Umbilical cord (tissue), 2 donors: ENCODE data around the gene C13orf42. TPM values are rescaled to one million over a fixed set of nuclear protein-coding genes. Genes with fewer than 3 reads are reported as not detected.

Experiments used
- DNase-seq: peaks from one replicate; pipeline ENCODE4 v3.0.0-alpha.2; 2015; ENCODE audit warnings: low spot score
- total RNA-seq: library from RNA; depleted of rRNA; stranded (reverse); fragments of >200 nt; gene quantifications from one replicate; pipeline ENCODE4 v1.2.3, GENCODE V29; 2014; ENCODE audit warnings: low replicate concordance; ENCODE audit not compliant: insufficient read depth

C13orf42 gene
- total RNA-seq, 1 donor from 2014 or later = 0.48 TPM

DNA sequence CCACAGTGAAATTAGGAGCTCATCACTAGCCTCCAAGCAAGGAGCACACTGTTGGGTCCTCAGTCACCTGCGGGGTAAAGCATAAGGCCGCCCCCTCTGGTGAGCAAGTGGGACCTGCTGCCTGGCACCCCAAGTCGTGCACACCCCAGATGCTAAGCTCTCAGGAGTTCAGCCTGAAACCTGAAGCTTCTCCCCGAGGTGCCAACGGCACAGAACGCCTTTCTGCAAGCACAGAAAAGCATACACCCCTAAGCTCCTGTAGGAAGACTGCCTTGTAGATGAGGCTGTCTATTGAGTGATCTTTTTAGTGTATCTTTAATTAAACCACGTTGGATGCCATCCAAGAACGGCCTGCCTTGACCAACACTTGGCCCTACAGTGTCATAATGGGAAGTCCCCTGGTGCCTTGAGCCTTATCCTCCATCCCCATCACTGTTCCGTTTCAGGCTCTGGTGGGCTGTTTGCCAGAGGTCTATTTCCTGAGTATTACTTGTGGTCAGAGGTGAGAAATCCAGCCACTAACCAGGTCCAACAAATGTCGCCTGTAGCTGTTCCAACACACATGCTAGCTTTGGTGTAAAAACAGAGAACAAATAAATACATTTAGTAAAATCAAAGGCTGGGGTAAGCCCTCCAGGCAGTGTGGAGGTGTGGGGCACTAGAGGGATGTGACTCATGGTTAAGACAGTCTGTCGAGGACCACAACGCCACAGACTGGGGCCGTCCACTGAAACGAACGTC lies 44.8 kb downstream of the C13orf42 start:
- no peak for DNase-seq

- no peak for DNase-seq
These were observed 45.5 kb downstream of the C13orf42 start for GRCh38 chr13:51065372-51066090.

DNA sequence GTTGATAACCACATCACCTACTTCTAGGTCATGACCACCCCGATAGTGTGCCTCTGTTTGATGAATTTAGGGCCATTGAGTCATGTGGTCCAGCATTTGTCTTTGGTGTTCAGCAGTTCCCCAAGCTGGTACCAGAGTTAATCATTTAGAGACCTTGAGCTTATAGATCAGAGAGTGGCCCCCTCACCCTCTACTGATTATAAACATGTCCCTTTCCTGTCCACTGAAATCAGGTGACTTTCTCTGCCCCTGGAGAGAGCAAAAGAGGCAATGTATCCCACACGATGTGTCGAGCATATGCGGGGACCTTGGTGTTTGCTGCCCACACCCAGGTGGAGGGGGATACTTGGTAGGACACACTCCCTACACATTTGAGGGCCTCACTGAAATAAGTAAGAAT lies 46.3 kb downstream of the C13orf42 start:
- DNase-seq = no peak

DNA sequence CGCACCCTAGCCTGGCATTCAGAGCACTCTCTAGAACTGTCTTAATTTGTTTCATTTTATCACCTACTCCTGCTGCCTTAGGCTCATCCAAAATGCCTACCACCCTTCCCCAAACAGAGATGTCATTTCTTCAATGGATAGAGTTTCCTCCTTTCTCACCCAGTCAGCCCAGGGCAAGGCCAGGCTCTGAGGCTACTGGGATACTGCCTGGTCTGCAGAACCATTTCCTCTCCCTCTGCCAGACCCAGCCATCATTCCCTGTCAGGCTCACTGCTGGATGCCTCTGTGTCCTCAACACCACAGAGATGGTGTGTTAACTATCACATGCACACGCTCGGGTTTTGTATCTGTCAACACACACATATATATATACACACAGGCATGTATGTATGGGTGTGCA lies 47.2 kb downstream of the C13orf42 start:
- DNase-seq = no peak

- DNase-seq = no peak
These were observed 52.5 kb downstream of the C13orf42 start for GRCh38 chr13:51058461-51059167.

DNA sequence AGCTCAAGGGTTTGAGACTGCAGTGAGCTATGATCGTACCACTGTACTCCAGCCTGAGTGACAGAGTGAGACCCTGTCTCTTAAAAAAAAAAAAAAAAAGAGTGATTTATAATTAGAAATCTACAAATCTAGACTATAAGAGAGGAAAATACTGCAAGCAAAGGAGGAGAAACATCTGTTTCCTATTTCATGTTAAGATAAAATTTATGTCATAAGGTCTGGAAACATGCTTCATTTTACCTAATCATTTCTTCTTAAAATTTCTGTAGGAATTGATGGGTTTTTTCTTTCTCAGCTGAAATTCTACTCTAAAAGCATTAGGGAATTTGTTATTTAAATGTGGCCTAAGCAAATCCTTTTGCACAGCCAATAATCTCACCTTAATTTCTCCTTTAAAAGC lies 53.2 kb downstream of the C13orf42 start:
- no peak for DNase-seq

GRCh38 chr13:51057001-51057400 lies 54.1 kb downstream of the C13orf42 start:
- no peak for DNase-seq

GRCh38 chr13:51052581-51052980 lies 58.5 kb downstream of the C13orf42 start:
- DNase-seq = no peak

DNA sequence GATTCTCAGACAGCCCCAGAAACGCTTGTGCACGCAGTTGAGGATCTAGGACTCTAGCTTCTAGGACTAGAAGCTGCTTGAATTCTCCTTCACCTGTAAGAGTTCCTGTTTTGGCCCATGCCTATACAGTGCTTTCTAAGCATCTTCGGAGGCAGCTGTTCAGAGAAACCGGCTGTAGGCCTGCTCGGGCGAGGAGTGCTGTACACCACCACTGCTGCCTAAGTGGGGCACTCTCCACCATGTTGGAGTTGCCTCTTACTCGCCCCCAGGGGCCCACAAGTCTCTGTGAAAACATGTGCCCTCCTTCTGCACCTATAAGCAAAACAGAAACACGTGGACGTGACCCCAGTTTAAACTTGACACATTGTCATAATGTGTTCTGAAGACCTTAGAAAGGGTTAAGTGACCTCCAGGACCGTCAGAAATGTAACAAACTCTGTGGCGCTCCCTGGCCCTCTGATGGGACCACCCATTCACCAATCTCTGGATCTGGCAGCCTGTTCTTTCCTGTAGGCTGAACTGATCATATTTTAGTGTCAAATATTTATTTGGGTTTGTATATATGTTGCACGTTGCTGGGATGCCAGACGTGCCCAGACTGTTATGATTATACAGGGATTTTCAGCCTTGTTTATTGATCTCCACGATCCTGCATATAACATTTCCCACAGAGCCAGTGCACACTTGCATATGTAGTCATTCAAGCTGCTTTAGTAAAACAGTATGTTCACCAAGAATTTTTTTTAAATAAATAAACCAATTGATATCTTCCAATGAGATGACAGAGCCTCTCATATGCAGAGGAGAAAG lies 60.8 kb downstream of the C13orf42 start:
- DNase-seq = no peak

DNA sequence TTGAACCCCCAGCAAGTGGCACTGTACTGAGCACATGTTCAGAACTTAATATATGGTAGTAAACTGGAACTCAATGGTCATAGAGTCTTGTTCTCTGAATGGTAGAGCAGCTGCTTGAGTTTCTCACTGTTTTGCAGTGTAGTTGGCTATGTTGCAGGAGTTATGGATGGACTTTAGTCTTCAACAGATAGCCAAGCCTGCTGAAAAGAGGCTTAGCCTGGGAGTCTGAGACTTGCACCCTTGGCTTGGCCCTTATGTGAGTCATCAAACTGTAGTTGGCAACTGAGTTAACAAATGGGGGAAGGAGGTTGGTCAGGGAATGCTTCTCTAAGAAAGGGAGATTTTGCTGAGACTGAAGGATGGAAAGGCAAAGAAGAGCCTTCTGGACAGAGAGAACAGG lies 62.5 kb downstream of the C13orf42 start:
- DNase-seq = no peak

GRCh38 chr13:51048166-51048461 lies 63.0 kb downstream of the C13orf42 start:
- DNase-seq = no peak

DNA sequence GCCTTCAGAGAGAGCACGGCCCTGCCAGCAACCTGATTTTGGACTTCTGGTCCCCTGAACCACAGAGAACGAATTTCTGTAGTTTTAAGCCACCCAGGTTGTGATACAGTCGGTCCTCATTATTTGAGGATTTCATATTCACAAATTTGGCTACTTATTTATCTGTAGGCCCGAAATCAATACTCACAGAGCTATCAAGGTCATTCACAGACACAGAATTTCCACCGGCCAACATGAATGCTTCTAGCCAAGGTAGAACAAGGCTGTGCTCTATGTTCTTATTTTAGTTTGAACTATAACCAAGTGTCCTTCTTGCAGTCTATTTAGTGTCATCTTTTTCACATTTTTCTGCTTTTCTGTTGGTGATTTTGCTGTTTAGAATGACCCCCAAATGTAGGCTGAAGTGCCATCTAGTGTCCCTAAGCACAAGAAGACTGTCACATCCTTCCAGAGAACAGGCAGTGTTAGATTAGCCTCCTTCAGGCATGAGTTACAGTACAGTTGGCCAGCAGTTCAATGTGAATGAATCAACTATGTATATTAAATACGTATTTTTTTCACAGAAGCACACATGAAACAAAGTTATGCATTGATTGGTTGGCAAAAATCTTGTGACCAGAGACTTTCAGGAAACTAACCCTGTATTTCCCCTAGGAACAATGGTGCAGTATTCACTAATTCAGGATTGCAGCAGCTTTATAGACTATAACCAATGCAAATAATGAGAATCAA lies 63.5 kb downstream of the C13orf42 start:
- DNase-seq = no peak

GRCh38 chr13:51045451-51045850 lies 65.6 kb downstream of the C13orf42 start:
- DNase-seq = no peak

GRCh38 chr13:51044023-51044665 lies 66.9 kb downstream of the C13orf42 start:
- no peak for DNase-seq

GRCh38 chr13:51043310-51043709 lies 67.8 kb downstream of the C13orf42 start:
- DNase-seq = no peak

GRCh38 chr13:51041710-51042109 lies 69.4 kb downstream of the C13orf42 start:
- no peak for DNase-seq

DNA sequence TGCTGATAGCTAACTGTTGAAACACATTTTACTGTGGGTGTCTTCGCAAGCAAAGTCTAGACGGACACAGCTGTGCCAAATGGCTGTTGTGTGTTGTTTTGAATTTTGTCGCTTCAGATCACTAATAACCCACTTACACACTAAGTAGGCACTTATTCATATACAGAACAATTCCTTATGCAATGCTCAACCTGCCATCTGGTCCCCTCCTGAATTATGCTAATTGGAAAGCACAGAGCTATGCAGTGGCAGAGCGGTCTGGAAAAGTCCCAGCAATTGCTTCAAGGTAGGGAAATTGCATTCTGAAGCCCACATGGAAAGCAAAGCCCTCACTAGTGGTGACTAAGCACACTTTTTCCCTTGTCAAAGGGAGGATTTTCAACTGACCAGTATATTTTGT lies 69.9 kb downstream of the C13orf42 start:
- no peak for DNase-seq

DNA sequence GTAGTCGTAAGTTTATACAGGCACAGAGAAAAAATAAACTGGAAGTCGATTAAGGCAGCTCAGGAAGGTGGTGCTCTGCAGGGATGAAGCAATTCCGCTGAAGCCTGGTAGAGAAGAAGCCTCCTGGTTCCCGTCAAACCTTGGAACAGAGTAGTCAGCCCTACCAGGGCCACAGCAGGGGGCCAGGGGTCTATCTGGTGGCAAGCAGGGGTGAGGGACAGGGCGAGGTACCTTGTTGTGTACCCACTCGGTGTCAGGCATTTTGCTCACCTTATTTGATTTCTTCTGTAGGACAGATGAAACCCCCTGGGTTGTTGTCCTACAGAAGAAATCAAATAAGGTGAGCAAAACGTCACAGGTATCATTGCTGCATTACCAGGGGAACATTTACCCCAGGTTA lies 70.6 kb downstream of the C13orf42 start:
- DNase-seq = no peak

DNA sequence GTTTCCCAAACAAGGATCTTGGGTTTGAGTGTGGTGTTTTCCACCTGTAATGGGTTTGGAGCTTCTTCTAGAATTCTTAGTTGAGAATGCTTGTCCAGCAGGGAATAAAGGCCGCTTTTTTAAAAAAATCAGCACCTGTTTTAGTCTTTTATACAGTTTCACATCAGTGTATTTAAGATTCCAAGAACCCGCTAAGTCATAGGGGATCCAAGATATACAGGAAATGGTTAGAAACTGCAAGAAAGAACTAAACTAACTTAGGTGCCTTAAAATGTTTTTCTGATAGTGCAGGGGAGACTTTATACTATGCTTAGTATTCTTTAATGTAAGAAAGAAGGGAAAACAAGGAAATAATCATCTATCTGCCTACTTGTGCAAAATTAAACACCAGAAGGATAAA lies 74.7 kb downstream of the C13orf42 start:
- no peak for DNase-seq

GRCh38 chr13:51035978-51036377 lies 75.1 kb downstream of the C13orf42 start:
- DNase-seq = no peak

DNA sequence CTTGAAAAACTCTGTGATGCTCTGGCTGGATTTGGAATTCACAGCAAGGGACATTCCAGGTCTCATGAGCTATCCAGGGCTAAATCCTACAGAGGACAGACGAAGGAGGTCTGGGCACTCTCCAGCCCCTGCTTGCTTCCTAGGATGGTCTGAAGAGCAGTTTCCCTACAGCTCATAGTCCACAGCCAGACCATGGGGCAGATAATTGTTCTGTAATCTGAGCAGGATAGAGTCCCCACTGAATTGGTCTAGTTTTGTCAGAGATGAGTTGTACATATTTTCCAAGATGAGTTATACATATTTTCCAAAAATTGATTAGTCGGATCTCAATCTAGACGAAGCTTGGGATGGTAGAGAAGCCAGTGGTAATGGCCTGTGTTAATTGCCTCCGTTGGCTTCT lies 75.6 kb downstream of the C13orf42 start:
- DNase-seq = no peak
